Neural cell (in vitro differentiated cells): ENCODE data around the gene LPAR6.

Source experiments
- EP300 ChIP-seq: fragments of 450-650 bp; conservative IDR thresholded peaks from 2 replicates; pipeline ENCODE4 v1.6.1; 2014; ENCODE audit warnings: antibody characterized with exemption, mild to moderate bottlenecking, moderate library complexity; ENCODE audit not compliant: poor library complexity, severe bottlenecking
- POLR2AphosphoS5 ChIP-seq: IDR thresholded peaks from 2 replicates; pipeline ENCODE4 v1.6.1; 2012
- TF ChIP-seq, protein P1 (sequence below): fragments of 450-650 bp; IDR thresholded peaks from 2 replicates; pipeline ENCODE4 v1.5.1; 2014; ENCODE audit warnings: antibody characterized with exemption, mild to moderate bottlenecking, moderate library complexity; ENCODE audit not compliant: poor library complexity, severe bottlenecking

- TF ChIP-seq, protein P1, sequence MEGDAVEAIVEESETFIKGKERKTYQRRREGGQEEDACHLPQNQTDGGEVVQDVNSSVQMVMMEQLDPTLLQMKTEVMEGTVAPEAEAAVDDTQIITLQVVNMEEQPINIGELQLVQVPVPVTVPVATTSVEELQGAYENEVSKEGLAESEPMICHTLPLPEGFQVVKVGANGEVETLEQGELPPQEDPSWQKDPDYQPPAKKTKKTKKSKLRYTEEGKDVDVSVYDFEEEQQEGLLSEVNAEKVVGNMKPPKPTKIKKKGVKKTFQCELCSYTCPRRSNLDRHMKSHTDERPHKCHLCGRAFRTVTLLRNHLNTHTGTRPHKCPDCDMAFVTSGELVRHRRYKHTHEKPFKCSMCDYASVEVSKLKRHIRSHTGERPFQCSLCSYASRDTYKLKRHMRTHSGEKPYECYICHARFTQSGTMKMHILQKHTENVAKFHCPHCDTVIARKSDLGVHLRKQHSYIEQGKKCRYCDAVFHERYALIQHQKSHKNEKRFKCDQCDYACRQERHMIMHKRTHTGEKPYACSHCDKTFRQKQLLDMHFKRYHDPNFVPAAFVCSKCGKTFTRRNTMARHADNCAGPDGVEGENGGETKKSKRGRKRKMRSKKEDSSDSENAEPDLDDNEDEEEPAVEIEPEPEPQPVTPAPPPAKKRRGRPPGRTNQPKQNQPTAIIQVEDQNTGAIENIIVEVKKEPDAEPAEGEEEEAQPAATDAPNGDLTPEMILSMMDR: no peak
- TF ChIP-seq POLR2AphosphoS5 (no peak), EP300 (no peak)
These were observed 11.3 kb upstream of the LPAR6 start for GRCh38 chr13:48424212-48424611.
